ENCODE results near the gene ZNF653. TPM values are rescaled to one million over a fixed set of nuclear protein-coding genes. Genes with fewer than 3 reads are reported as not detected.

Gene ZNF653
- total and polyA plus RNA-seq, 2 donors (not counting 1 experiment from before 2014, with no cell fraction given): 24.2 to 26.2 TPM

GRCh38 chr19:11506101-11506555 is 489 bp upstream of the ZNF653 start:
- H3K9ac ChIP-seq (ENCODE audit: low read length): peak overlapping the region; percentile 99
- peak overlapping the region; percentile 53 to 98 for H3K27ac ChIP-seq (ENCODE audit: low read length in 2 of 2)
- H3K4me3 Mint-ChIP-seq: peak overlapping the region; percentile 87
- H3K79me2 ChIP-seq (ENCODE audit: control insufficient read depth, insufficient read depth, low read length): peaks cover 3% of the 10 kb centered on the region
- intact Hi-C loops (cut with micrococcal nuclease): no loop called here
- peak overlapping the region; percentile 98 for H3K4me2 ChIP-seq (replicated peaks; ENCODE audit: low read depth, low read length, poor library complexity, severe bottlenecking)
- H2AFZ ChIP-seq (ENCODE audit: insufficient read depth, low read depth, low read length, poor library complexity, severe bottlenecking): peak overlapping the region; percentile 96
- peaks cover 9 to 13% of the 10 kb centered on the region in 2 donors for H3K4me1 ChIP-seq (ENCODE audit: control insufficient read depth in 2 of 2, insufficient read depth in 2 of 2, low read length in 2 of 2)
- ChIA-PET CTCF (interaction anchor here (0.7 to 1.2 kb wide), 2 partner anchors 23 to 76 kb away, joined by 3 to 4 read pairs; partner anchors contain the start of gene ECSIT), POLR2A (interaction anchor here (0.7 to 0.9 kb wide), 2 partner anchors 30 to 82 kb away, joined by 3 read pairs; no protein-coding TSS in a partner anchor)
- TF ChIP-seq CTCF (IDR thresholded peaks at IDR 0.05): no peak
- TF ChIP-seq EZH2 (IDR thresholded peaks at IDR 0.05; ENCODE audit: borderline replicate concordance, insufficient read depth, low read depth, low read length, poor library complexity, severe bottlenecking): no peak
- no peaks in the 10 kb centered on the region for H3K27me3 Mint-ChIP-seq
- 11% methylated on average over 16 of the region's 20 CpGs for WGBS (ENCODE audit: insufficient coverage)
- H3K4me1 Mint-ChIP-seq: peaks cover 13% of the 10 kb centered on the region
- no peaks in the 10 kb centered on the region for H4K20me1 ChIP-seq (ENCODE audit: control insufficient read depth, insufficient read depth, low read length, poor library complexity, severe bottlenecking)
- H3K27ac Mint-ChIP-seq: peak overlapping the region; percentile 93
- H3K9me3 ChIP-seq (ENCODE audit: control extremely low read depth in 1 of 3, control insufficient read depth in 2 of 3, insufficient read depth in 1 of 3, low read length in 2 of 3): no peaks in the 10 kb centered on the region
- H3K4me3 ChIP-seq (ENCODE audit: control extremely low read depth in 1 of 5, extremely low read depth in 1 of 5, insufficient read depth in 1 of 5, low read depth in 2 of 5, low read length in 4 of 5): peak overlapping the region; percentile 62 to 98 (median 78)
- ATAC-seq (ENCODE audit: low read depth): peak; percentile 7
- H3K36me3 ChIP-seq (replicated peaks in 1 of 2; ENCODE audit: control extremely low read depth in 1 of 2, control insufficient read depth in 1 of 2, extremely low read depth in 1 of 2, insufficient read depth in 2 of 2, low read length in 1 of 2): peaks cover 0 to under 1% of the 10 kb centered on the region in 2 experiments
- H3K27me3 ChIP-seq (replicated peaks in 1 of 4; ENCODE audit: control extremely low read depth in 1 of 4, control insufficient read depth in 3 of 4, insufficient read depth in 4 of 4, low read length in 3 of 4): no peaks in the 10 kb centered on the region
- DNase-seq: no peak
- no peaks in the 10 kb centered on the region for H3K9me3 Mint-ChIP-seq (ENCODE audit: insufficient read depth)

GRCh38 chr19:11505032-11505503 is 571 bp downstream of the ZNF653 start:
- Mint-ChIP-seq H3K9me3 (ENCODE audit: insufficient read depth) (no peaks in the 10 kb centered on the region), H3K27ac (peak overlapping the region; percentile 93), H3K4me3 (peak overlapping the region; percentile 87), H3K4me1 (peaks cover 13% of the 10 kb centered on the region), H3K27me3 (no peaks in the 10 kb centered on the region)
- H3K36me3 ChIP-seq (replicated peaks in 1 of 2; ENCODE audit: control extremely low read depth in 1 of 2, control insufficient read depth in 1 of 2, extremely low read depth in 1 of 2, insufficient read depth in 2 of 2, low read length in 1 of 2): no peaks in the 10 kb centered on the region
- H3K4me1 ChIP-seq (ENCODE audit: control insufficient read depth in 2 of 2, insufficient read depth in 2 of 2, low read length in 2 of 2): peaks cover 9 to 13% of the 10 kb centered on the region in 2 donors
- H3K4me3 ChIP-seq (ENCODE audit: control extremely low read depth in 1 of 5, extremely low read depth in 1 of 5, insufficient read depth in 1 of 5, low read depth in 2 of 5, low read length in 4 of 5): peak overlapping the region in 4 of 5 experiments; percentile 62 to 98 (median 82)
- H3K9me3 ChIP-seq (ENCODE audit: control extremely low read depth in 1 of 3, control insufficient read depth in 2 of 3, insufficient read depth in 1 of 3, low read length in 2 of 3): no peaks in the 10 kb centered on the region
- H3K9ac ChIP-seq (ENCODE audit: low read length): peak overlapping the region; percentile 99
- ATAC-seq (ENCODE audit: low read depth): peak; percentile 90
- H3K79me2 ChIP-seq (ENCODE audit: control insufficient read depth, insufficient read depth, low read length): peaks cover 3% of the 10 kb centered on the region
- no peaks in the 10 kb centered on the region for H4K20me1 ChIP-seq (ENCODE audit: control insufficient read depth, insufficient read depth, low read length, poor library complexity, severe bottlenecking)
- peak overlapping the region; percentile 98 for H3K4me2 ChIP-seq (replicated peaks; ENCODE audit: low read depth, low read length, poor library complexity, severe bottlenecking)
- intact Hi-C loops (cut with micrococcal nuclease): loop anchor here (1.0 to 2.0 kb wide), 7 partner anchors 23 to 1192 kb away; partner anchors contain the start of genes CCDC159, ECSIT, ELOF1 and FBXW9
- 1% methylated on average over 26 of the region's 33 CpGs for WGBS (ENCODE audit: insufficient coverage)
- peak overlapping the region; percentile 65 to 98 for H3K27ac ChIP-seq (ENCODE audit: low read length in 2 of 2)
- TF ChIP-seq EZH2 (IDR thresholded peaks at IDR 0.05; ENCODE audit: borderline replicate concordance, insufficient read depth, low read depth, low read length, poor library complexity, severe bottlenecking): no peak
- no peak for TF ChIP-seq CTCF (IDR thresholded peaks at IDR 0.05)
- ChIA-PET CTCF (no interaction called here), POLR2A (interaction anchor here (0.9 kb wide), 1 partner anchor 31 kb away, joined by 3 read pairs; no protein-coding TSS in a partner anchor)
- H3K27me3 ChIP-seq (replicated peaks in 1 of 4; ENCODE audit: control extremely low read depth in 1 of 4, control insufficient read depth in 3 of 4, insufficient read depth in 4 of 4, low read length in 3 of 4): no peaks in the 10 kb centered on the region
- DNase-seq: peak; percentile 97
- H2AFZ ChIP-seq (ENCODE audit: insufficient read depth, low read depth, low read length, poor library complexity, severe bottlenecking): peak overlapping the region; percentile 96
